Measurements from ENCODE around the gene TINAGL1. TPM values are rescaled to one million over a fixed set of nuclear protein-coding genes. Genes with fewer than 3 reads are reported as not detected.

Gene TINAGL1
- polyA plus RNA-seq, 1 donor, result 21.1 TPM

DNA sequence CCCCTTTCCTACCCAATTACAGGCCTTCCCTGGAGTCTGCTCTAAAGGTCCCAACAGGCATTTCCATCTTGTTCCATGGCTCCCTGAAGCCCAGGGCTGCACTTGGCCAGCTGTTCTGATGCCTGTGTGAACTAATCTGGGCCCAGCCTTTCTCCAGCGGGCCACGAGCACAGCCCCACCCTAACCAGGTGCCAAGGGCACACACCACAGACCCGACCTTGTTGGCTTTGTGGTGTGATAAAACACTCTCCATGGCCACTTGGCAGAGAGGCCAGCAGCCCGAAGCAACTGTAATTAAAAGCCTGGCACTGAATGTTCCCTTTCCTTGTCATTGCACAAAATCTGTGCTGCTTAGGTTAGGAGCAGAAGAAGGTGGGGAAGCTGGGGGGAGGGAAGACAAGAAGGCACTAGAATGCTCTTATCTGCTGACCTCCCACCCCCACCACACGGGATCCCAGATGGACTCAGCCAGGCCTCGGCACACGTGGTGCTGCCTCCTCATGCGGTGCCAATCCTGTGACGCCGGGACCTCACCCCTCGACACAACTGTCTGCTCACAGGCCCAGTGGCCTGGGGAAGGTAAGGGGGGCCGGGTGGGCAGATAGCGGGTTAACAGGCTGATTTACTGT, 51.1 kb downstream of the TINAGL1 start:
- DNase-seq (ENCODE audit: low read depth), result no peak

DNA sequence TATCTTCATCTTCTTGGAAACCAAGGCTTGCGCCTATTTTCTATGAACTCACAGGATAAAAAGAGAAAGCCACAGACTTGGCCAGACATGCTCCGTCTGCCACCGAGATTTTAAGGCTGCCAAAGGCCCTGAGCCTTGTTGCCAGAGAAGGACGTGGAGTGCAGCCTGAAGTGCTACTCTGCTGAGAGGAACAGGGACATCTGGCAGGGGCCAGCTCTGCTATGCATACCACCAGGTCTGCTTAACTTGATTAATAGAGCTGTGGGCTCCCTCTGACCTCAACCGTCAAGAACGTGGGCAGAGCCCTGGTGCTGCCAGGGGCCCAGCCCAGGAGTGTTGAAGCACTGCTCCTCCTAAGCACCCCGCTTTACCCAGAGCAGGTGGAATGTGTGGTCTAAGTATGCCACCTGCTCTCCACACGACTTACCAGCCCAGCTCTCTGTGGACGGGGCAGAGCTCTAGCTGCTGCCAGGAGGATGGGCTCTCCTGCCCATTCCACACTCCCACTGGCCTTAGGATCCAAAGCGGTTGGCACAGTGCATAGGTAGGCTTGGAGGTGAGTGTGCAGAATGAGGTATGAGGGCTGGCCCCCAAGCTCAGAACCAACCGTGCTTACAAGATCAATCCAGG, 51.7 kb downstream of the TINAGL1 start:
- no peak for DNase-seq (ENCODE audit: low read depth)

DNA sequence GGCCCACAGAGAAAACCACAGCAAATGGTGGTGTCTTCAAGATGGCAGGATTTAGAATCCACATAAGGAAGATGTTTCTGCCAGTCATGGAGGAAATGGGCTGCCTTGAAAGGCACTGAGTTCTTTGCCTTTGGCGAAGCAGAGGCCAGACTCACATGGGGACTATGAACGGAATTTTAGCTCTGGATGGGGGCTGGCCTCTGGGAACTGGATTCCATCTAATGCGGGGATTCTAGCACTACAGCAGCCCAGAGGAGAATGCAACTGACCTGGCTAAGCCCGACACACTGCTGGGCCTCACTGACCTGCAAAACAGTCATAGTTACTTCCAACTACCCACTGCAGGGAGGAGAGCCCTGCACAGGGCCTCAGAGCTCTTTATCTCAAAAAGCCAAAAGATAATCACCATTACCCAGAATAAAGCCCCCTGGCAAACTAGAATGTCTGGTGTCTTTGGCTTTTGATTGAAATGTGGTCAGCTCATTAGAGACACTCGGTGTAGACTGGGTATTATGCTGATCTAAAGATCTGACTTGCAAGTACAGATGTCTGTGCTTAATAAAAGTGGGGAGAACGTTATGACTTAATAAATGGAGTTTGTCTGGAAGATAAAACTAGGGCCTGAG, 52.7 kb downstream of the TINAGL1 start:
- DNase-seq (ENCODE audit: low read depth), result no peak

DNA sequence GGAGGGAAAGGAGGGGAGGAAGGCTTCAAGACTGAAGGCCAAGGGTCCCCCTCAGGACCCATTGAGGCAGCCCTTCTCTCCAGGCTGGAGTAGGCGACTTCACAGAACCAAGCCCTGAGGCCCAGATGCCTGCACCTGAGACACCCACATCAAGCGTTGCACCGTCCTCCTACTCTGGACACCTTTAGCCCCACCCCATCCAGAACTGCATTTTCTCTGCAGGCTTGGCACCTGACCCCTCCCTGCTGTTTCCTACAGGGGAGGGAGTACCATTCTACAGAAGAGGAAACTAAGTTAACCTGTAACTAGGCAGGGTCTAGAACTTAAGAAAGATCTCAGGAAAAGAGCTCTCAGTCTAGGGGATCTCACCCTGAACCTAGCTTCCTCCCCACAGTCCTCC, 56.3 kb downstream of the TINAGL1 start:
- DNase-seq (ENCODE audit: low read depth), result no peak

DNA sequence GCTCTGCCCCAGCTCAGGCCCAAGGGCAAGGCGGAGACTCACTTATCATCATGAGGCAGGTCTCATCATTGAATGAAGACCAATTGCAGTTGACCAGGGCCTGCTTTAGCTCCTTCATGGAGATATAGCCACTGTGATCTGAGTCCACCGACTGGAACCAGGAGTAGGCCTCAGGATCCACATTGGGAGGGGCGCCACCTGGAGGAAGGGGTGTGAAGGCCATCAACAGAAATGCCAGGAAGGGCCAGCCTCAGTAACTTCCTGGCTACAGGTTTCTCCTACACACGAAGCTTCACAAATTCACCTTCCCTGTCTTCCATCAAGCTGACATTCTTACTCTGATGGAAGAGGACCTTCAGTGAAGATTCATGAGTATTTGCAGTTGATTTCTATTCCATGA, 56.8 kb downstream of the TINAGL1 start:
- DNase-seq (ENCODE audit: low read depth), result no peak

Other genes with a start within 250 kb of the TINAGL1 start
- 160 TPM for gene FABP3, start 203.4 kb upstream of the TINAGL1 start, polyA plus RNA-seq (ENCODE audit: insufficient read length)
- gene SERINC2, start 163.3 kb upstream of the TINAGL1 start, polyA plus RNA-seq (ENCODE audit: insufficient read length), result 35.3 TPM
- 0.25 TPM for gene HCRTR1, start 41.2 kb downstream of the TINAGL1 start, polyA plus RNA-seq (ENCODE audit: insufficient read length)
- 37.2 TPM for gene PEF1, start 68.4 kb downstream of the TINAGL1 start, polyA plus RNA-seq (ENCODE audit: insufficient read length)
- gene COL16A1, start 127.5 kb downstream of the TINAGL1 start, polyA plus RNA-seq (ENCODE audit: insufficient read length), result 111 TPM
- gene ADGRB2, start 187.8 kb downstream of the TINAGL1 start, polyA plus RNA-seq (ENCODE audit: insufficient read length), result 13.6 TPM
- gene SPOCD1, start 239.5 kb downstream of the TINAGL1 start, polyA plus RNA-seq (ENCODE audit: insufficient read length), result 0.32 TPM

Data from forelimb muscle (tissue), 1 donor.